Transverse colon (tissue), 4 donors: ENCODE results near the gene AP2A1. TPM values are rescaled to one million over a fixed set of nuclear protein-coding genes. Genes with fewer than 3 reads are reported as not detected.
A peak's percentile ranks its signal among the peaks of the same experiment; 100 is the strongest.

Experiments used
- DNase-seq: peaks from one replicate; pipeline ENCODE4 v3.0.0-alpha.2; 2019
- H3K27ac ChIP-seq, 4 donors: fragments of 200-600 bp; sonication (generic); 2 replicates each; pipeline ENCODE4 v1.5.1; 2016 to 2018; ENCODE audit warnings: inconsistent platforms in 4 of 4
- H3K27me3 ChIP-seq: fragments of 200-600 bp; sonication (generic); 2 replicates; pipeline ENCODE4 v1.5.1; 2017; ENCODE audit warnings: inconsistent platforms
- H3K36me3 ChIP-seq, 4 donors: fragments of 200-600 bp; sonication (generic); 2 replicates each; pipeline ENCODE4 v1.5.1; 2017 to 2019; ENCODE audit warnings: inconsistent platforms in 4 of 4
- H3K4me1 ChIP-seq, 4 donors: fragments of 200-600 bp; sonication (generic); 2 replicates each; pipeline ENCODE4 v1.5.1; 2017 to 2020; ENCODE audit warnings: inconsistent platforms in 4 of 4
- H3K4me3 ChIP-seq, 4 donors: fragments of 200-600 bp; sonication (generic); 1 replicate in 1 of 4; 2 replicates in 3 of 4; pipeline versions ENCODE4 v1.5.1 to v1.6.1; 2017 to 2019; ENCODE audit warnings: inconsistent platforms in 4 of 4
- H3K9me3 ChIP-seq, 2 donors: fragments of 200-600 bp; sonication (generic); 2 replicates each; pipeline ENCODE4 v1.5.1; 2017 to 2019; ENCODE audit warnings: inconsistent platforms in 2 of 2
- CTCF ChIP-seq, 5 experiments: fragments of 200-600 bp in 3 of 5; fragments of 450-650 bp in 2 of 5; sonication (generic) in 3 of 5; IDR thresholded peaks; 1 replicate in 2 of 5; 2 replicates in 3 of 5; pipeline ENCODE4 v1.5.1; 2016 to 2017; ENCODE audit warnings: antibody characterized with exemption in 5 of 5, inconsistent platforms in 3 of 5, mild to moderate bottlenecking in 2 of 5, moderate library complexity in 1 of 5
- EP300 ChIP-seq: sonication (generic); formaldehyde crosslinking; IDR thresholded peaks from one replicate; pipeline ENCODE4 v1.6.1; 2017; ENCODE audit warnings: antibody characterized with exemption, low read depth
- POLR2A ChIP-seq: fragments of 450-650 bp; IDR thresholded peaks from one replicate; pipeline ENCODE4 v1.6.1; 2016; ENCODE audit warnings: antibody characterized with exemption, mild to moderate bottlenecking, moderate library complexity
- POLR2AphosphoS5 ChIP-seq, 3 donors: sonication (generic); formaldehyde crosslinking; IDR thresholded peaks; one replicate each; pipeline ENCODE4 v1.6.1; 2016; ENCODE audit warnings: antibody characterized with exemption in 3 of 3
- WGBS, 2 donors: methylation state at CpG; one replicate each; pipeline ENCODE4 v1.1.5; 2018; ENCODE audit warnings: low coverage in 1 of 2; 5-methylcytosine and 5-hydroxymethylcytosine counted together
- in situ Hi-C, 4 donors: fragments of 200-750 bp; cut with MboI; loops; one replicate each; pipeline versions ENCODE4 v1.15.0 to v1.15.1; 2017; ENCODE audit warnings: low sequenced_read_pairs in 3 of 4, low pct_ligation_motif_present in 1 of 4, low pct_unique_long_range_greater_than_20kb in 1 of 4
- intact Hi-C: fragments of 100-400 bp; cut with DNase I; formaldehyde crosslinking; loops from one replicate; pipeline ENCODE4 v1.15.1; 2023; ENCODE audit warnings: low total_unique reads
- total RNA-seq, 4 donors: library from RNA; depleted of rRNA; stranded (reverse); fragments of >200 nt; gene quantifications; one replicate each; pipeline ENCODE4 v1.1.0, GENCODE V29; 2016

Gene AP2A1
- total RNA-seq, 4 donors from 2014 or later, result 71.1 to 125 (median 93.0) TPM

- Histone ChIP-seq H3K4me3 (no peak overlapping the region), H3K36me3 (no peaks in the 10 kb centered on the region), H3K27ac (peak overlapping the region in 2 of 4 donors; percentile 13 to 16), H3K27me3 (no peaks in the 10 kb centered on the region), H3K4me1 (no peaks in the 10 kb centered on the region), H3K9me3 (no peaks in the 10 kb centered on the region)
- intact Hi-C loops, result no loop called here
- WGBS, 2 donors, result 73 to 90% methylated on average over 8 to 23 of the region's 23 CpGs
- in situ Hi-C loops, result no loop called here
- DNase-seq, result no peak
- TF ChIP-seq POLR2A (no peak), CTCF (IDR thresholded peaks at IDR 0.05) (no peak), EP300 (no peak), POLR2AphosphoS5 (IDR thresholded peaks at IDR 0.05) (no peak)
Observed at GRCh38 chr19:49727217-49728030, 39.4 kb upstream of the AP2A1 start.

- no peaks in the 10 kb centered on the region for H3K9me3 ChIP-seq
- no peak overlapping the region for H3K4me3 ChIP-seq
- in situ Hi-C loops, result no loop called here
- no peaks in the 10 kb centered on the region for H3K4me1 ChIP-seq
- H3K27ac ChIP-seq, result no peak overlapping the region
- H3K36me3 ChIP-seq, result no peaks in the 10 kb centered on the region
- 56 to 72% methylated on average over 3 to 5 of the region's 5 CpGs for WGBS, 2 donors
- H3K27me3 ChIP-seq, result no peaks in the 10 kb centered on the region
- no peak for DNase-seq
- TF ChIP-seq EP300 (no peak), POLR2A (no peak), POLR2AphosphoS5 (IDR thresholded peaks at IDR 0.05) (no peak), CTCF (IDR thresholded peaks at IDR 0.05) (no peak)
- intact Hi-C loops, result no loop called here
Observed at GRCh38 chr19:49730166-49730565, 36.6 kb upstream of the AP2A1 start.

GRCh38 chr19:49738268-49738667 lies 28.5 kb upstream of the AP2A1 start:
- no peak for DNase-seq
- no peaks in the 10 kb centered on the region for H3K36me3 ChIP-seq
- no peaks in the 10 kb centered on the region for H3K9me3 ChIP-seq
- TF ChIP-seq POLR2A (no peak), CTCF (IDR thresholded peaks at IDR 0.05) (no peak), POLR2AphosphoS5 (IDR thresholded peaks at IDR 0.05) (no peak), EP300 (no peak)
- H3K4me3 ChIP-seq, result no peak overlapping the region
- H3K27ac ChIP-seq, result no peak overlapping the region
- WGBS, 2 donors, result 69 to 88% methylated on average over 3 to 4 of the region's 4 CpGs
- H3K4me1 ChIP-seq, result no peaks in the 10 kb centered on the region
- no peaks in the 10 kb centered on the region for H3K27me3 ChIP-seq
- in situ Hi-C loops (no loop called here), intact Hi-C loops (no loop called here)

GRCh38 chr19:49739098-49739497 lies 27.7 kb upstream of the AP2A1 start:
- intact Hi-C loops, result no loop called here
- H3K27me3 ChIP-seq, result no peaks in the 10 kb centered on the region
- H3K36me3 ChIP-seq, result no peaks in the 10 kb centered on the region
- in situ Hi-C loops, result no loop called here
- WGBS, 2 donors, result 68% methylated on average over 1 of the region's 1 CpG; no CpG with 5 or more reads in 1 of the 2 donors
- H3K4me1 ChIP-seq, result no peaks in the 10 kb centered on the region
- no peak overlapping the region for H3K27ac ChIP-seq
- TF ChIP-seq CTCF (IDR thresholded peaks at IDR 0.05), result no peak
- no peak for TF ChIP-seq POLR2AphosphoS5 (IDR thresholded peaks at IDR 0.05)
- no peak for TF ChIP-seq POLR2A
- no peak for TF ChIP-seq EP300
- H3K9me3 ChIP-seq, result no peaks in the 10 kb centered on the region
- no peak overlapping the region for H3K4me3 ChIP-seq
- no peak for DNase-seq
